ENCODE measurements around the gene HSD11B2. TPM values are rescaled to one million over a fixed set of nuclear protein-coding genes. Genes with fewer than 3 reads are reported as not detected.

HSD11B2 gene
- total RNA-seq, 1 experiment from 2014 or later = 2.4 TPM

DNA sequence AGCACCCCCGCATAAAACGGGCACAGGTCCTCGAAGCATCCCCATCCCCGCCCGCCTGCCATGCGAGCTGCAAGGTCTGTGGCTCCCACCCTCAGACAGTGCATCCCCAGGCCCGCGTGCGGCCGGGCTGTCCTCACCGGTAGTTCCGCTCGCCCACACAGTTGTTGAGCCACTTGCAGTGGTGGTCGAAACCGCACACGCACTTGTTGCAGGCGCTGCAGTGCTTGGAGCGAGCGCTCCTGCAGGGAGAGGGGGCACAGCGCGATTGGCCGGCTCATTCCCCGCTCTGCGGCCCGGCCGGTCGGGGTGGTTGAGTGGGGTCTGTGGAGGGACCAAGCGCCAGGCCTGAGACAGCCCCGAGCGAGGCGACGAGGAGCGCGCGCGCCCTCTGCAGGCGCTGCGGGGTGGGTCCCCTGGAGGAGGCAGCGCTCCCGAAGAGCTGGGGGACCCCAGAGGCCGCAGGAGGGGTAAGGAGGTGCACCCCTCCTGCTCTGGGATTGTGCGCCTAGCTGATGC is 31.6 kb upstream of the HSD11B2 start:
- Histone ChIP-seq H3K36me3 (ENCODE audit: low read depth, low read length) (no peaks in the 10 kb centered on the region), H3K4me1 (ENCODE audit: insufficient read depth, low read length) (peaks cover 11% of the 10 kb centered on the region), H3K27me3 (ENCODE audit: low read length) (no peaks in the 10 kb centered on the region), H2AFZ (ENCODE audit: low read length) (no peak overlapping the region), H4K20me1 (ENCODE audit: low read length) (no peaks in the 10 kb centered on the region), H3F3A (ENCODE audit: low read length, unreplicated experiment) (no peaks in the 10 kb centered on the region), H3K4me2 (ENCODE audit: low read length) (no peak overlapping the region), H3K79me2 (ENCODE audit: low read length) (no peaks in the 10 kb centered on the region), H3K27ac (ENCODE audit: low read length) (no peak overlapping the region), H3K4me3 (ENCODE audit: low read length) (no peak overlapping the region), H3K9me2 (replicated peaks; ENCODE audit: low read length) (no peaks in the 10 kb centered on the region), H3K9me3 (ENCODE audit: low read length) (no peaks in the 10 kb centered on the region), H3K9ac (ENCODE audit: low read length) (no peak overlapping the region)
- ChIA-PET CTCF (interaction anchor here (0.5 to 1.0 kb wide), 5 partner anchors 49 to 152 kb away, joined by 4 to 7 read pairs (median 5); partner anchors contain the start of gene FHOD1), POLR2A (ENCODE audit: unreplicated experiment) (no interaction called here)
- intact Hi-C loops (cut with micrococcal nuclease) = loop anchor here (10.0 kb wide), 1 partner anchor 54 kb away; no protein-coding TSS in a partner anchor
- TF ChIP-seq EZH2phosphoT487 (IDR thresholded peaks at IDR 0.05; ENCODE audit: borderline replicate concordance, low read length) (no peak), EZH2 (IDR thresholded peaks at IDR 0.05; ENCODE audit: low read length, unreplicated experiment) (no peak)
- TF ChIP-seq, protein P1, sequence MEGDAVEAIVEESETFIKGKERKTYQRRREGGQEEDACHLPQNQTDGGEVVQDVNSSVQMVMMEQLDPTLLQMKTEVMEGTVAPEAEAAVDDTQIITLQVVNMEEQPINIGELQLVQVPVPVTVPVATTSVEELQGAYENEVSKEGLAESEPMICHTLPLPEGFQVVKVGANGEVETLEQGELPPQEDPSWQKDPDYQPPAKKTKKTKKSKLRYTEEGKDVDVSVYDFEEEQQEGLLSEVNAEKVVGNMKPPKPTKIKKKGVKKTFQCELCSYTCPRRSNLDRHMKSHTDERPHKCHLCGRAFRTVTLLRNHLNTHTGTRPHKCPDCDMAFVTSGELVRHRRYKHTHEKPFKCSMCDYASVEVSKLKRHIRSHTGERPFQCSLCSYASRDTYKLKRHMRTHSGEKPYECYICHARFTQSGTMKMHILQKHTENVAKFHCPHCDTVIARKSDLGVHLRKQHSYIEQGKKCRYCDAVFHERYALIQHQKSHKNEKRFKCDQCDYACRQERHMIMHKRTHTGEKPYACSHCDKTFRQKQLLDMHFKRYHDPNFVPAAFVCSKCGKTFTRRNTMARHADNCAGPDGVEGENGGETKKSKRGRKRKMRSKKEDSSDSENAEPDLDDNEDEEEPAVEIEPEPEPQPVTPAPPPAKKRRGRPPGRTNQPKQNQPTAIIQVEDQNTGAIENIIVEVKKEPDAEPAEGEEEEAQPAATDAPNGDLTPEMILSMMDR (conservative IDR thresholded peaks at IDR 0.05; ENCODE audit: low read depth, low read length) = peak; percentile 66
- BruUV-seq (replicated peaks) = no TSS peak
- peak; percentile 17 for DNase-seq
- ATAC-seq = peak; percentile 62

DNA sequence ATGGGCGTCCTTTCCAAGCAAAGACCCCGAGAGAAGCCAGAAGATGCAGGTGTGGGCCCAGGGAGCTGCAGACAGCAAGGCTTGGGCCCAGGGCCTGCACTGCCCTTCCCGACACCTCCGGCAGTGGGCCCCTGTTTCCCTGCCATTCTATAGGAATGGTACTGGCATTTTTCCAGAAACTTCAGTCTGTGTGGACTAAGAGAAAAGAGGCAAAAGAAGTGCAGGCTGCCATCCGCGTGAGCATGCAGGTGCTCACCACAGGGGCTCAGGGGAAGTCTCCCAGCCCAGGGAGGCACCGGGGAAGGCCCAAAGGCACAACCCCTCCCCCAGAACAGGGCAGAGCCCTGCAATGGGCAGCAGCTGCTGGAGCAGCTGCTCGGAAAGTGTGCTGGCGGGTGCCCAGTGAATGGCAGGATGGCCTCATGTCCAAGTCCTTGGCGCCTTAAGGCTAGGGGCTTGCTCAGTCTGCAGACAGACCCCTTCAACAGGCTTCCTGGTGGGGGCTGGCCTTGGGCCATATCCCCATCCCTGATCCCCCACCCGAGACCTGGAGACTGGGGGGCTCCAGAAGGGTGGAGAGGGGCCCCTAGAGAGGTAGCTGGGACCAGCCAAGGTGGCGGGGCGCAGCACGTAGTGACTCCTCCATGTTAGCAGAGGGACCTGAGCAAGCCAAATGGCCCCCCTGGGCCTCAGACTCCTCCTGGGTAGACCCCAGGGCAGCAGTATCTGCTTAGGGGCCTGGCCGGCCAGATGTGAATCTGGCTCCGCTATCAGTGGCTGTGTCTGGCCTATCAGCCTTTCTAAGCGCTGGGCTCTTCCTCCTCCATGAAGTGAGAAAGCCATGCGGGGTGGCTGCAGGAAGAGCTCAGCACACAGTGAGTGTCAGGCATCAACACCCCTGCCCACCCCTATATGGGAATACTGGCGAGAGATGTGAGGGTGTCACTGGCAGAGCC is 30.9 kb upstream of the HSD11B2 start:
- ChIA-PET POLR2A (ENCODE audit: unreplicated experiment) (no interaction called here), CTCF (interaction anchor here (0.5 to 1.0 kb wide), 6 partner anchors 49 to 153 kb away, joined by 3 to 7 read pairs (median 4); partner anchors contain the start of gene FHOD1)
- Histone ChIP-seq H3K4me1 (ENCODE audit: insufficient read depth, low read length) (peaks cover 18% of the 10 kb centered on the region), H3K27me3 (ENCODE audit: low read length) (no peaks in the 10 kb centered on the region), H3K36me3 (ENCODE audit: low read depth, low read length) (no peaks in the 10 kb centered on the region), H2AFZ (ENCODE audit: low read length) (no peak overlapping the region), H3F3A (ENCODE audit: low read length, unreplicated experiment) (no peaks in the 10 kb centered on the region), H3K9me3 (ENCODE audit: low read length) (no peaks in the 10 kb centered on the region), H3K27ac (ENCODE audit: low read length) (no peak overlapping the region), H3K4me3 (ENCODE audit: low read length) (no peak overlapping the region), H3K9ac (ENCODE audit: low read length) (no peak overlapping the region), H3K4me2 (ENCODE audit: low read length) (no peak overlapping the region), H3K9me2 (replicated peaks; ENCODE audit: low read length) (no peaks in the 10 kb centered on the region), H4K20me1 (ENCODE audit: low read length) (no peaks in the 10 kb centered on the region), H3K79me2 (ENCODE audit: low read length) (no peaks in the 10 kb centered on the region)
- ATAC-seq = no peak; the same call in 1 of the 2 replicates
- no peak for DNase-seq
- no peak for TF ChIP-seq EZH2phosphoT487 (IDR thresholded peaks at IDR 0.05; ENCODE audit: borderline replicate concordance, low read length)
- TF ChIP-seq, protein P1 (conservative IDR thresholded peaks at IDR 0.05; ENCODE audit: low read depth, low read length) = 0 out of 2 replicates have a peak, but pooled peaks have one; percentile 15
- no peak for TF ChIP-seq EZH2 (IDR thresholded peaks at IDR 0.05; ENCODE audit: low read length, unreplicated experiment)
- BruUV-seq (replicated peaks) = no TSS peak
- intact Hi-C loops (cut with micrococcal nuclease) = loop anchor here (10.0 kb wide), 1 partner anchor 55 kb away; no protein-coding TSS in a partner anchor
